Measurements from ENCODE around the gene TTC7B.

The TTC7B gene

GRCh38 chr14:90615517-90616060 lies 200.6 kb downstream of the TTC7B start:
- TF ChIP-seq CTCF (IDR thresholded peaks at IDR 0.05), result no peak

DNA sequence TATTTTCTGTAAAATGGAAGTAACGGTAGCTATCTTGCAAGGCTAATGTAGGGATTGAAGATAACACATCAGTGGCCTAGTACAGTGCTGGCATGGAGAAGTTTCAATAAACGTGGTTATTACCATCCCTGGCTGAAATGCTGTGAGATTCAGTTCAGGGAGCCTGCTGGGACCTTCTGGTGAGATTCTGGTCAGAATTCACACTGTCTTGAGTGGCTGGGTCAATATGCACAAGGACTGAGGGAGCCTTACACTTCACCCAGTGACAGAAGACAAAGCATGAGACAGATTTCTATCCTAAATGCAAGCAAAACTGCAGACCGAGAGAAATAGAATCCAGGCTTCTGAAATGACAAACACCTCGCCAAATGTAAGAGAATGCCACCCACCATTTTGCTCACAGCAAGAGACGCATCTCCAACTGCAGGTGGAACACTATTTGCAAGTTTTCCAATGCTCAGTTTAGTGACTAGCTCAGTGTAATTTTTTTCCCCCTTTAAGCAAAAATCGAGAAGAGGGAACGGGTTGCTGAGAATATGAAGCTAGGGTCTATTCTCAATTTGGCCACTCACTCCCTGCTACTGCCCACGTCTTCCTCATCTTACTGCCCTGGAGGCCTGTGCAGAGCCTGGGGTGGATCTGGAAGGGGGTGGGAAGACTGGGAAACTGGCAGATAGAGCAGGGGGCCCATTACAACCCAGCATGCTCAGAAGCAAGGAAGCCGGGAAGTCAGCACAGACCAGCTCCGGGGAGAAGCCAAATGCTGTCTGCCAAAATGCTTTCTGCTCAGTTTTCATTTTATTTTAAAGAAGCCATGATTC lies 201.3 kb downstream of the TTC7B start:
- TF ChIP-seq CTCF (IDR thresholded peaks at IDR 0.05), result no peak

GRCh38 chr14:90613997-90614396 lies 202.2 kb downstream of the TTC7B start:
- no peak for TF ChIP-seq CTCF (IDR thresholded peaks at IDR 0.05)

- TF ChIP-seq CTCF (IDR thresholded peaks at IDR 0.05), result no peak
Measured at GRCh38 chr14:90613453-90613852, 202.8 kb downstream of the TTC7B start.

DNA sequence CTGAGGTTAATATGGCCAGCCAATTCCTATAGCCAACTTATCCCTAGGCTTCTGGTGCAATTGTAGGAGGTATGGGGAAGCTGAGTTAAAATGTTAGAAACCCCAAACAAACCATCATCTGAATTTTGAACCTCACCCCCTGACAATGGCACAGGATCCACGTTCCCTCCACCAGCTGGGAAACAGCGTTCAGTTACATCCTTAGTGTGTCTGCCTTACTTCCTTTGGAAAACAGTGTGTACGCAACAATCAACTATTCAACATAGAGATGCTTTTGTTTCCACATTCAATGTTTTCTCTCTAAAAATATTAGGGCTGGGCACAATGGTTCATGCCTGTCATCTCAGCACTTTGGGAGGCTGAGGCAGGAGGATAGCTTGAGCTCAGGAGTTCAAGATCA lies 203.4 kb downstream of the TTC7B start:
- TF ChIP-seq CTCF (IDR thresholded peaks at IDR 0.05), result no peak

DNA sequence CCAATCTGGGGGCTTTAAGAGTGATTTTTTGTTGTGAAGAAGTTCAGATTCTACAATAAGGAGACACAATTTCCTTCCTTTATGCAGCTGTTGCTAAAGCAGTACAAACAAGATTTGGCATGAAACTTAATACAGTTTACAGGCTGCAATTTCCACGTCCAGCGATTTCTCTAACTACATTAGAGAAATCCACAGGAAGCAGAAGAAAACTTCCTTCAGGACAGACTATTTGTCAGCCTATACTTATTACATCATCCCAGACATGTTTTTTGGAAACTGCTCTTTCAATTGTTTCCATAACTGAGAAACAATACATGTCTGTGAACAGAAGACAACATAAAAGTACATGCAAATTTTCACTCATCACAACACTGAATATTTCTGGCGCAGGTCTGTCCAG lies 204.3 kb downstream of the TTC7B start:
- no peak for TF ChIP-seq CTCF (IDR thresholded peaks at IDR 0.05)

GRCh38 chr14:90611501-90611900 lies 204.7 kb downstream of the TTC7B start:
- no peak for TF ChIP-seq CTCF (IDR thresholded peaks at IDR 0.05)

Measured in LNCAP (cell line).